HEK293 (cell line): ENCODE measurements around the gene TEX36.

Experiments used
- RBAK ChIP-seq: fragments of 450-650 bp; formaldehyde crosslinking; IDR thresholded peaks from 2 replicates; pipeline ENCODE4 v1.5.1; 2016; ENCODE audit warnings: missing biosample characterization, missing genetic modification characterization
- SCRT2 ChIP-seq: fragments of 450-650 bp; formaldehyde crosslinking; IDR thresholded peaks from 2 replicates; pipeline ENCODE4 v1.5.1; 2016; ENCODE audit warnings: missing biosample characterization, missing genetic modification characterization
- TCF7L2 ChIP-seq: IDR thresholded peaks from 2 replicates; pipeline ENCODE4 v1.6.1; 2011; ENCODE audit warnings: low read depth, mild to moderate bottlenecking, inconsistent platforms, low read length, moderate library complexity, borderline replicate concordance
- ZFHX2 ChIP-seq: fragments of 450-650 bp; formaldehyde crosslinking; conservative IDR thresholded peaks from 2 replicates; pipeline ENCODE4 v1.5.1; 2016; ENCODE audit warnings: missing biosample characterization, missing genetic modification characterization
- ZNF274 ChIP-seq, 2 experiments: fragments of 200-500 bp in 1 of 2; fragments of 450-650 bp in 1 of 2; sonication (Bioruptor generic) in 1 of 2; formaldehyde crosslinking in 1 of 2; IDR thresholded peaks; 2 replicates each; pipeline versions ENCODE4 v1.5.1 to v1.6.1; 2014 to 2016; ENCODE audit warnings: borderline replicate concordance in 1 of 2, inconsistent platforms in 1 of 2, low read length in 1 of 2, missing biosample characterization in 1 of 2, missing genetic modification characterization in 1 of 2
- ZNF416 ChIP-seq: fragments of 450-650 bp; formaldehyde crosslinking; IDR thresholded peaks from 2 replicates; pipeline ENCODE4 v1.5.1; 2016; ENCODE audit warnings: missing biosample characterization, missing genetic modification characterization
- ZNF777 ChIP-seq: fragments of 450-650 bp; formaldehyde crosslinking; IDR thresholded peaks from 2 replicates; pipeline ENCODE4 v1.5.1; 2017; ENCODE audit warnings: missing biosample characterization, missing genetic modification characterization, borderline replicate concordance
- TF ChIP-seq, protein P1 (sequence below): fragments of 450-650 bp; formaldehyde crosslinking; IDR thresholded peaks from 2 replicates; pipeline ENCODE4 v1.5.1; 2016; ENCODE audit warnings: missing biosample characterization, missing genetic modification characterization
- TF ChIP-seq, protein P2 (sequence below): fragments of 450-650 bp; formaldehyde crosslinking; IDR thresholded peaks from 2 replicates; pipeline ENCODE4 v1.5.1; 2016; ENCODE audit warnings: missing biosample characterization, missing genetic modification characterization

DNA sequence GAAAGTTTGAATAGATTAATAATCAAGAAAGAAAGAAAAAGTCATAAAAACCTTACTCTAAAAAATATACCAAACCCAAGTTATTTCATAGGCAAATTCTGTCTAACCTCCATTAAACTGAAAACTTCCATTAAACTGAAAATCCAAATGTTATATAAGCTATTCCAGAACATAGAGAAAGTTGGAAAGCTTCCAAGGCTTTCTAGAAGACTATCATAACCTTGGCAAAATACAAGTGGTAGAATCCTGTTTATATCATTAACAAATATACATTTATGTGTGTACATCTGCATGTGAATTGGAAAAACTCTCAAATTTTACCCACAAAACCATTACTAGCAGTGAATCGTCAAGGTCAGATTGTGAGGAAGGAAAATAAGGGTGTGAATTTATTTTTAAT is 23.9 kb downstream of the TEX36 start:
- TF ChIP-seq, protein P1, sequence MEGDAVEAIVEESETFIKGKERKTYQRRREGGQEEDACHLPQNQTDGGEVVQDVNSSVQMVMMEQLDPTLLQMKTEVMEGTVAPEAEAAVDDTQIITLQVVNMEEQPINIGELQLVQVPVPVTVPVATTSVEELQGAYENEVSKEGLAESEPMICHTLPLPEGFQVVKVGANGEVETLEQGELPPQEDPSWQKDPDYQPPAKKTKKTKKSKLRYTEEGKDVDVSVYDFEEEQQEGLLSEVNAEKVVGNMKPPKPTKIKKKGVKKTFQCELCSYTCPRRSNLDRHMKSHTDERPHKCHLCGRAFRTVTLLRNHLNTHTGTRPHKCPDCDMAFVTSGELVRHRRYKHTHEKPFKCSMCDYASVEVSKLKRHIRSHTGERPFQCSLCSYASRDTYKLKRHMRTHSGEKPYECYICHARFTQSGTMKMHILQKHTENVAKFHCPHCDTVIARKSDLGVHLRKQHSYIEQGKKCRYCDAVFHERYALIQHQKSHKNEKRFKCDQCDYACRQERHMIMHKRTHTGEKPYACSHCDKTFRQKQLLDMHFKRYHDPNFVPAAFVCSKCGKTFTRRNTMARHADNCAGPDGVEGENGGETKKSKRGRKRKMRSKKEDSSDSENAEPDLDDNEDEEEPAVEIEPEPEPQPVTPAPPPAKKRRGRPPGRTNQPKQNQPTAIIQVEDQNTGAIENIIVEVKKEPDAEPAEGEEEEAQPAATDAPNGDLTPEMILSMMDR (tag by site-specific recombination): no peak
- TF ChIP-seq SCRT2 (tag by site-specific recombination) (no peak), RBAK (tag by site-specific recombination) (no peak), ZFHX2 (no peak), TCF7L2 (no peak), ZNF777 (no peak), ZNF274 (IDR thresholded peaks at IDR 0.05; ENCODE audit: low read length) (no peak), ZNF274 (tag by site-specific recombination; IDR thresholded peaks at IDR 0.05; ENCODE audit: borderline replicate concordance) (no peak), ZNF416 (tag by site-specific recombination) (no peak)
- TF ChIP-seq, protein P2, sequence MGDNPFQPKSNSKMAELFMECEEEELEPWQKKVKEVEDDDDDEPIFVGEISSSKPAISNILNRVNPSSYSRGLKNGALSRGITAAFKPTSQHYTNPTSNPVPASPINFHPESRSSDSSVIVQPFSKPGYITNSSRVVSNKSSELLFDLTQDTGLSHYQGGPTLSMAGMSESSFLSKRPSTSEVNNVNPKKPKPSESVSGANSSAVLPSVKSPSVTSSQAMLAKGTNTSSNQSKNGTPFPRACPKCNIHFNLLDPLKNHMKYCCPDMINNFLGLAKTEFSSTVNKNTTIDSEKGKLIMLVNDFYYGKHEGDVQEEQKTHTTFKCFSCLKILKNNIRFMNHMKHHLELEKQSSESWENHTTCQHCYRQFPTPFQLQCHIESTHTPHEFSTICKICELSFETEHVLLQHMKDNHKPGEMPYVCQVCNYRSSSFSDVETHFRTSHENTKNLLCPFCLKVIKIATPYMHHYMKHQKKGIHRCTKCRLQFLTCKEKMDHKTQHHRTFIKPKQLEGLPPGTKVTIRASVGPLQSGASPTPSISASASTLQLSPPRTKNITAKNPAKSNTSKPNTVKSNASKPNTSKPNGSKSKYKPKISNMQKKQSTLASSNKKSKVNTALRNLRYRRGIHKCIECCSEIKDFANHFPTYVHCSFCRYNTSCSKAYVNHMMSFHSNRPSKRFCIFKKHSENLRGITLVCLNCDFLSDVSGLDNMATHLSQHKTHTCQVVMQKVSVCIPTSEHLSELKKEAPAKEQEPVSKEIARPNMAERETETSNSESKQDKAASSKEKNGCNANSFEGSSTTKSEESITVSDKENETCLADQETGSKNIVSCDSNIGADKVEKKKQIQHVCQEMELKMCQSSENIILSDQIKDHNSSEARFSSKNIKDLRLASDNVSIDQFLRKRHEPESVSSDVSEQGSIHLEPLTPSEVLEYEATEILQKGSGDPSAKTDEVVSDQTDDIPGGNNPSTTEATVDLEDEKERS (tag by site-specific recombination): no peak
